Activated CD4-positive, alpha-beta T cell treated with anti-CD3 and anti-CD28 coated beads, Interleukin-2, amount 50 U/mL, for 48 hours (primary cell): ENCODE results near the gene DOCK10.
A peak's percentile ranks its signal among the peaks of the same experiment; 100 is the strongest.

Experiments
- DNase-seq, 2 experiments: peaks; one replicate each; pipeline ENCODE4 v3.0.0-alpha.2; 2020

DOCK10 gene

DNA sequence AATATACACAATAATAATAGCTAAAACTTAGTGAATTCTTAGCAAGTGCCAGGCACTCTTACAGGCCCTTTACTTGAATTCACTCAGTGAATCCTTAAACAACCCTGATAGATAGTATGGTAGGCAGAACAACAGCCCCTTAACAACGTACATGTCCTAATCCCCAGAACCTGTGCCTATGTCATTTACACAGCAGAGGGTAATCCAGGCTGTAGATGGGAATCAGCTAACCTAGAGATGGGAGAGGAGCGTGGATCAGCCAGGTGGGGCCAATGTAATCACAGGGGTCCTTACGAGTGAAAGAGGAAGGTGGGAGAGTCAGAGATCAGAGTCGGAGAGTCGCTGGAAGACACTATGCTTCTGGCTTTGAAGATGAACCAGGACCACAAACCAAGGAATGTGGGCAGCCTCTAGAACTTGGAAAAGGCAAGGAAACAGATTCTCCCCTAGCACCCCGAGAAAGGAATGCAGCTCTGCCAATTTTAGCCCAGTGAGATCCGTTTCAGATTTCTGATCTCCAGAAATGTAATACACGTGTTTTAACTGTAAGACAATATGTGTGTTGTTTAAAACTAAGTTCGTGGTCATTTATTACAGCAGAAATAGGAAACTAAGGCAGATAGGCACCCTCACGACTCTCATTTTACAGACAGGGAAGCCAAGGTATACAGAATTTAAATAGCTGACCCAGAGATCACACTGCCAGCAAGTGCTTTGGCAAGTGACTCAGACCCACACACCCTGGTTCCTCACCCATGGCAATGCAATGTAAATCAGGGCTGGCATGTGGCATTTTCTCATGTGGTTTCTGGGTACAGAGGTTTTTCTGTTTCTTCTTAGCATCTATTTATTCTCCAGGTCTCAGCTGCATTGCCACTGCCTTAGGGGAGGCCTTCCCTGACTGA lies 68.9 kb downstream of the DOCK10 start:
- DNase-seq, result no peak

DNA sequence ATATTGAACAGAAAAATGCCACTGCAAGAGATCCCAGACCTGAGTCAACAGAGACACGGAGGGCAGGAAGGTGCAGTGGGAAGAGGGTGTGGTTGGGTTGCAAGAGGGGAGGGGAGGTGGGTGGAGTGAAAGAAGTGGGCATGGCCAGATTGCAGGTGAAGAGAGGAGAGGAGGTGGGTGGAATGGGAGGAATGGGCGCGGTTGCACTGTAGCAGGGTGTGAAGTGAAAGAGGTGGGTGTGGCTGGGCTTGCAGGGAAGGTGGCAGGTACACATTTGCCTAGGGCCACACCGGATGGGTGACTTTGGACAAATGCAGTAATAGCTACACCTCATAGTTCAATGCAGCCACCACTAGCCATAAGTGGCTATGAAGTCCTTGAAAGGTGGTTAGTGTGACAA lies 71.1 kb downstream of the DOCK10 start:
- no peak for DNase-seq

DNA sequence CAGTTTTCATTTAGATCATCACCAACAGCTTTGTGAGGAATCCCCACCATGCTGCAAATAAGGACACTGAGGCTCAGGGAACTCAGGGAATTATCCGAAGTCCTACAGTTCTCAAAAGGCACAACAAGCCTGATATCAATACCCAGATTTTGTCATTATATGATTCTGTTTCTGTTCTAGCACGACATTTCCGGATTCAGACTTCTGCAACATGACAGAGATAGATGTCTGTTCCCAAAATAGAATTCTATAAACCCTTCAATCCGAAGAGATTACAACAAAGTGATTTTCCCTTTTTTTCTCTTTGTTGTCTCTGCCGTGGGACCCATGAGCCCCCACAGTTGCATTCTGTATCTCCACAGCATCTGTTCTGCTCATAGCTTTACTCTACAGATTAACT lies 72.0 kb downstream of the DOCK10 start:
- DNase-seq, result no peak

DNA sequence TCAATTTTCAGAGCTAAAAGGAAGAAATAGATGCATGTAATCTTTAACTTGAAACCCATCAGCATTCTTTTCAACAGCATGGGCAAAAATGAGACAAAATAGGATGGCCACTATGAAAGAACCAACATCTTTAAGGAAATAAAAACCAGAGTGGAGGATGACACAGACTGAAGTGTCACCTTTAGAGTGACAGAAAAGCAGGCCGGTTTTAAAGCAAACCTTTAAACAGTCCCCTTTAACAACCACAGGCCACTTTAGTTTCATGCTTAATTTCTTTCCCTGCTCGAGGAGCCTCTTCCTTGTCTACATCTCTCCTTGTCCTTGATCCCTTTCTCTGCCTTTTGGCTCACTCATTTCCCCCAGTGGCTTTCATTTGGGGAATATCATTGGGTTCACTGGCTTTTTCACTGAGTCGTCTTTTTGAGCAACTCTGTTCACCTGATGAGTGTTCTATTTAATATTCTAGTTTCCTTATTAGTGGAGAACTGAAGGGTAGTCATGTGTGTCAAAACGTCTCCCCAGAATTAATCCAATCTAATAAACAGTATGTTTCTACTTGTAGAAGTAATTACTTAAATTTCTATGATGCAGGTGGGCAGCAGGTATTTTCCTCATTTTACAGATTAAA lies 72.5 kb downstream of the DOCK10 start:
- DNase-seq, result no peak

DNA sequence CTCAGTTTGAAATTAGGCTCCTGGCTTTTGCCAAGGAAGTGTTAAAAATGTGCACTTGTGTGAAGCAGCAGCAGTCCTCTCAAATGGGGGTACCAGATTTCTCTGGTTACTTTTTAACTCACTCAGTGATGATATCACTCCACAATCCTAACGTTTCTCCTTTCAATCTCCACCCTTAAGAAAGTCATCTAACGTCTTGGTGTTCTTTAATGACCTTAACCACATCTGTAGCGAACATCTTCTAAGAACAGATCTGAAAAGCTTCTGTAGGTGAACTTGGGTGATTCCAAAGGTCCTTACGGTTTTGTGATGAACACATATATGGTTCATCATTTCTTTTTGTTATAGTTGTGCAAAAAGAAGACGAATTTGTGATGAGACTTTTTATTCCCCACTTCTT lies 73.2 kb downstream of the DOCK10 start:
- DNase-seq, result no peak

- DNase-seq, result no peak
Measured at GRCh38 chr2:224968051-224968450, 74.2 kb downstream of the DOCK10 start.

GRCh38 chr2:224966613-224967012 lies 75.7 kb downstream of the DOCK10 start:
- no peak for DNase-seq

DNA sequence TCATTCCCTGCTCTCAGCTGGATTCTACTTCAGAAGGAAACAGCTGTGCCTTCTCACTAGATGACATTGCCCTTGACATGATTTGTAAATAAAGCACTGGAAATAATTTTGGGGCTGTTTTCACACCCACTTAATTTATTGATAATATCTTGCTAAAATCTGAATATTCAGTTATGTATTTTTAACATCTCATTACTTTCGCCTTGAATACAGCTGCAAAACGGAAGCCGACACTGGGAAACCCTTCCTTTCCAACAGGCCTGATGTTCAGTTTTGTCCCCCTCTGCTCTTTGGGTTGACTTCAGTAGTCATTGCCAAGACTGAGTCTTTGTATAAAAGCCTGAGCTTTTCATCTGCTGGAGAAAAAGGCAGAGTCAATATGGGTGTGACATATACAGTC lies 82.7 kb downstream of the DOCK10 start:
- no peak for DNase-seq

DNA sequence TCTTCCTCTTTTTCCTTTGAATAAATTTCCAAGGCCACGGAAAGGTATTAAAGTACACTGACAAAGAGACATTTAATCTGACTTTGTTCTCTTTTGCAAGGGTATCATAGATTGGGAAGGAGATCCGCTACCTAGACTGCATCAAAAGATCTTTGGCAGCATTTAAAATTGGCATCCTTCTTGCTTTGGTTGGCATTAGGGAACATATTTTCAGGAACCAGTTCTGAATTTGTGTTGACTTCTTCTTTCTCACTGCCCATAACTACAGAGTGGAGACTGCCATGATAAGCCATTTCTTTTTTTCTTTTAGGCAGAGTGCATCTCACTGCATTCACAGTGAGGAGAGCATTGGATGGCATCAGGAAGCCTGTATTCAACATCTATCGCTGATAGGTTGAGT lies 83.4 kb downstream of the DOCK10 start:
- no peak for DNase-seq

- no peak for DNase-seq
Measured at GRCh38 chr2:224958462-224958857, 83.8 kb downstream of the DOCK10 start.

- no peak for DNase-seq
Measured at GRCh38 chr2:224957540-224958461, 84.5 kb downstream of the DOCK10 start.

DNA sequence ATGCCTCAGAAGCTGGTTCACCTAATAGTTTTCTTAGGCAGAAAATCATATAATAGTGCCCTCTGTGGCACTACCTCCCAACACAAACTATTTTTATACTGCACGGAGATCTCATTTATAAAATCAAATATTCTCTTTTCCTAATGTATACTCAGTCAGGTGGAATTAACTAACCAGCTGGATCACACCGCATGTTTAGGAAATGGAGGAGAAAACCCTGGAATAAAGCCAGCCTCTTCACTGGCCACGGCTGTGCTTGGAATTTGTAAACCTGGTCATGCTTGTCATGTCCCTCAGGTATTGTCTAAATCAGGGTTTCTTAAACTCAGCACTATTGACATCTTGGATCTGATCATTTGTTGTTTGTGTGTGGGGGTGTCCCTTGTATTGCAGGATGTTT lies 85.6 kb downstream of the DOCK10 start:
- DNase-seq, result no peak

DNA sequence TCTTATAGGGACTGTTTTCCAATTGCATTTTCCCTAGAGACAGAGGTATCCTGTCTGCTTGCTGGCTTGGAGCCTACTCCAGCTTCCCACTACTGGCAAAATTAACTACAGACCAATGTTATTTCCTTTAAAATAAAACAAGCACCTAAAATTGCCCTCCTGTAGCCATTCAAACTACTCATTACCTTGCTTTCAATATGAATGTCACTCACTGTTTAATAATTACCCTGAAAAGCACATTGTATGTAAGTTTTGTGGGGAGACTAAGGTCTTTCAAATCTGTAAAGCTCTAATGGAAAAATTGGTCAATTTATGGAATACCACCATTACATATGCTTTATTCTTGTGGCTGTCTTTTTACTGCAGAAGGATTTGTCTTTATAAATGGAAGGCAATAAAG lies 87.3 kb downstream of the DOCK10 start:
- no peak for DNase-seq

- DNase-seq, result peak in 1 of 2 experiments; percentile 22
Measured at GRCh38 chr2:224952936-224953657, 89.2 kb downstream of the DOCK10 start.

- DNase-seq, result peak in 1 of 2 experiments; percentile 55
Measured at GRCh38 chr2:224951723-224952481, 90.4 kb downstream of the DOCK10 start.

GRCh38 chr2:224948859-224949258 lies 93.4 kb downstream of the DOCK10 start:
- no peak for DNase-seq

DNA sequence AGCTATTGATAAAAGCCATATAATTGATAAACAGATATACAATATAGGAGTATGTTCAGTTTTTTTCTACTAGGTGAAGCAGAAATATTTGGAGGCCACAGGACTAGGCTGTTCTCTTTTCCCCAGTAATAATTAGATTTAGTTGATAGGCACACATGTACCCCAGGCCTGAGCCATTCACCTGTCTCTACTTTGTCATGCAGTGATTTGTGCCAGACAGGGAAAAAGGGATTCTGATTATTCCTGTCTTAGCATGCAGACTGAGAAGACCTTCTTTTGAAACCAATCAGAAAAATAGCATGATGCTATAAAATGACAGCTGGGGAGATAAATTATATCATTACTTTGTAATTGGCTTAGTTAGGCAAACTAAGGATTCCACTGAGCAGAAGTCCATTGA lies 94.3 kb downstream of the DOCK10 start:
- DNase-seq, result no peak

- no peak for DNase-seq
Measured at GRCh38 chr2:224947566-224947965, 94.7 kb downstream of the DOCK10 start.

- no peak for DNase-seq
Measured at GRCh38 chr2:224946895-224947294, 95.4 kb downstream of the DOCK10 start.

DNA sequence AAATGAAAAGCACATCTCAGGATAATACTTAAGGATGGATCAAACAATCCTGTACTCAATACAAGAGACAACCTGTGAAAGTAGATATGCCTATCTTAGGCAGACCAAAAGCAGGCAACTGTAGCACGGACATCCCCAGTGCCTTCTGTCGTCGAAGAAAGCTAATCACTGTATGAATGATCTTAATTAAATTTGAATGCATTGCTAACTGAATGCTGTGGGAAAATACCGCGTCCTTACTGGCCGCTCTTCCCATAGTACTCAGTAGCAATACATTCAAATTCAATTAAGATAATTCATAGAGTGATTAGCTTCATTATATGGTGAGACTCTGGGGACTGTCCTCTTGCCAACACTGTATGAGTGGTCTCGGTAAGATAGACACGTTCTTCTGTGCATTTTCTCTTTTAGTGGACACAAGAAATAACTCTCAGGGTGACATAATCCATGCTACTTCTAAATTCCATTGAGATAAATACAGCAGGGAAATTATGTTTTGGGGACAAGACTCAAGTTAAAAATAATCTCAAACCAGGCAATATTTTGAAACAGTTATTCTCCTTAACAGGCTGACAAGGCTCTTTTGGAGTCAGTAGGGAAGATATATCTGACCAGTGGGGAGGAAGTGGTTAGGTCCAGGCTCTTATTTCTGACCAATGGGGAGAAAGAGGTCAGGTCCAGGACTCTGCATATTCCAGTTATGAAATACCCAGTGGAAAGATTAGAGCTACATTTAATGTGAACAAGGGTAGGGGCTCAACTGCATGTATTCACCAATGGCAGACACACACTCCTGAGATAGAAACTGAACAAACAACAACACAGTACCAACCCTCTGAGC lies 97.3 kb downstream of the DOCK10 start:
- no peak for DNase-seq

DNA sequence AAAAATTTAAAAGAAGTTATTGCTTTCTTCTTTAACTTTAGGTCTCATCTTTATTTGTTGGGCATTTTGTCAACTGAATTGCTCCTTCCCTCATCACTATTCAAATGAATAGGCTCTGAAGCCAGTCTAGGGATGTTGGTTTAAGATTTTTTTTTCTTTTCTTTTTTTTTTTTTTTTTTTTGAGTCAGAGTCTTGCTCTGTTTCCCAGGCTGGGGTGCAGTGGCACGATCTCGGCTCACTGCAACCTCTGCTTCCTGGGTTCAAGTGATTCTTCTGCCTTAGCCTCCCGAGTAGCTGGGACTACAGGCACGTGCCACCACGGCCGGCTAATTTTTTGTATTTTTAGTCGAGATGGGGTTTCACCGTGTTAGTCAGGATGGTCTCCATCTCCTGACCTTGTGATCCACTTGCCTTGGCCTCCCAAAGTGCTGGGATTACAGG lies 98.6 kb downstream of the DOCK10 start:
- DNase-seq, result peak; percentile 71 to 73
